Right atrium auricular region (tissue), 2 donors: ENCODE measurements around the gene OR51B4. TPM values are rescaled to one million over a fixed set of nuclear protein-coding genes. Genes with fewer than 3 reads are reported as not detected.

Experiments used
- DNase-seq: peaks from one replicate; pipeline ENCODE4 v3.0.0-alpha.2; 2019; ENCODE audit warnings: low spot score
- H3K27ac ChIP-seq, 2 donors: fragments of 200-600 bp; sonication (generic); 1 replicate in 1 of 2; 2 replicates in 1 of 2; pipeline ENCODE4 v1.5.1; 2016 to 2019
- H3K27me3 ChIP-seq, 2 donors: fragments of 200-600 bp; sonication (generic); one replicate each; pipeline versions ENCODE4 v1.5.1 to v1.6.0; 2017 to 2019
- H3K36me3 ChIP-seq: fragments of 200-600 bp; sonication (generic); one replicate; pipeline ENCODE4 v1.5.1; 2016
- H3K4me1 ChIP-seq, 2 donors: fragments of 200-600 bp; sonication (generic); one replicate each; pipeline versions ENCODE4 v1.5.1 to v1.6.0; 2017 to 2019
- H3K4me3 ChIP-seq, 2 donors: fragments of 200-600 bp; sonication (generic); 1 replicate in 1 of 2; 2 replicates in 1 of 2; pipeline ENCODE4 v1.5.1; 2017 to 2019; ENCODE audit warnings: mild to moderate bottlenecking in 1 of 2, moderate library complexity in 1 of 2
- H3K9me3 ChIP-seq, 2 donors: fragments of 200-600 bp; sonication (generic); one replicate each; pipeline ENCODE4 v1.5.1; 2019
- total RNA-seq, 2 donors: library from RNA; depleted of rRNA; stranded (reverse); fragments of >200 nt; gene quantifications; one replicate each; pipeline ENCODE4 v1.1.0, GENCODE V29; 2016
- TF ChIP-seq, protein P1 (sequence below), 2 donors: fragments of 200-600 bp; sonication (generic); IDR thresholded peaks; one replicate each; pipeline ENCODE4 v1.5.1; 2019; ENCODE audit warnings: antibody characterized with exemption in 2 of 2

Gene OR51B4
- total RNA-seq, 2 donors from 2014 or later, result not detected

DNA sequence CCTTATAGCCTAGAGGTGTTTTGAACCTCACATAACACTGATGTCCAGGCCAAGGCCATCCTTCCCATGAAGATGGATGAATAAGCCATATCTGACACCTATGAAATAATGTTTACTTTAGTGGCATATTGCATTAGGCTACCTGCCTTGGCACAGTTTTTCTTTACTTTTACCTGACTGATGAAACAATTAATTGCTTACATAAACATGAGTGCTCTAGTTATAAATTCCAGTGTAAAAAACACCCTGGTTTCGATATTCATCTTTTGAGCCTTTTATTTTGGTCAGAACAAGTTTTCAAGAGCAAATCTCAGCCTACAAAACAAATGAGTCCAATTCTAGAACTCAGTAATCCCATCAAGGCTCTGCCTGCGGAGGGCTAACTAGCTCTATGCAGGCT lies 25.0 kb downstream of the OR51B4 start:
- no peaks in the 10 kb centered on the region for H3K9me3 ChIP-seq
- no peaks in the 10 kb centered on the region for H3K4me1 ChIP-seq
- H3K4me3 ChIP-seq, result no peak overlapping the region
- DNase-seq, result no peak
- TF ChIP-seq, protein P1, sequence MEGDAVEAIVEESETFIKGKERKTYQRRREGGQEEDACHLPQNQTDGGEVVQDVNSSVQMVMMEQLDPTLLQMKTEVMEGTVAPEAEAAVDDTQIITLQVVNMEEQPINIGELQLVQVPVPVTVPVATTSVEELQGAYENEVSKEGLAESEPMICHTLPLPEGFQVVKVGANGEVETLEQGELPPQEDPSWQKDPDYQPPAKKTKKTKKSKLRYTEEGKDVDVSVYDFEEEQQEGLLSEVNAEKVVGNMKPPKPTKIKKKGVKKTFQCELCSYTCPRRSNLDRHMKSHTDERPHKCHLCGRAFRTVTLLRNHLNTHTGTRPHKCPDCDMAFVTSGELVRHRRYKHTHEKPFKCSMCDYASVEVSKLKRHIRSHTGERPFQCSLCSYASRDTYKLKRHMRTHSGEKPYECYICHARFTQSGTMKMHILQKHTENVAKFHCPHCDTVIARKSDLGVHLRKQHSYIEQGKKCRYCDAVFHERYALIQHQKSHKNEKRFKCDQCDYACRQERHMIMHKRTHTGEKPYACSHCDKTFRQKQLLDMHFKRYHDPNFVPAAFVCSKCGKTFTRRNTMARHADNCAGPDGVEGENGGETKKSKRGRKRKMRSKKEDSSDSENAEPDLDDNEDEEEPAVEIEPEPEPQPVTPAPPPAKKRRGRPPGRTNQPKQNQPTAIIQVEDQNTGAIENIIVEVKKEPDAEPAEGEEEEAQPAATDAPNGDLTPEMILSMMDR (IDR thresholded peaks at IDR 0.05), result no peak
- no peaks in the 10 kb centered on the region for H3K27me3 ChIP-seq
- no peaks in the 10 kb centered on the region for H3K36me3 ChIP-seq
- no peak overlapping the region for H3K27ac ChIP-seq

DNA sequence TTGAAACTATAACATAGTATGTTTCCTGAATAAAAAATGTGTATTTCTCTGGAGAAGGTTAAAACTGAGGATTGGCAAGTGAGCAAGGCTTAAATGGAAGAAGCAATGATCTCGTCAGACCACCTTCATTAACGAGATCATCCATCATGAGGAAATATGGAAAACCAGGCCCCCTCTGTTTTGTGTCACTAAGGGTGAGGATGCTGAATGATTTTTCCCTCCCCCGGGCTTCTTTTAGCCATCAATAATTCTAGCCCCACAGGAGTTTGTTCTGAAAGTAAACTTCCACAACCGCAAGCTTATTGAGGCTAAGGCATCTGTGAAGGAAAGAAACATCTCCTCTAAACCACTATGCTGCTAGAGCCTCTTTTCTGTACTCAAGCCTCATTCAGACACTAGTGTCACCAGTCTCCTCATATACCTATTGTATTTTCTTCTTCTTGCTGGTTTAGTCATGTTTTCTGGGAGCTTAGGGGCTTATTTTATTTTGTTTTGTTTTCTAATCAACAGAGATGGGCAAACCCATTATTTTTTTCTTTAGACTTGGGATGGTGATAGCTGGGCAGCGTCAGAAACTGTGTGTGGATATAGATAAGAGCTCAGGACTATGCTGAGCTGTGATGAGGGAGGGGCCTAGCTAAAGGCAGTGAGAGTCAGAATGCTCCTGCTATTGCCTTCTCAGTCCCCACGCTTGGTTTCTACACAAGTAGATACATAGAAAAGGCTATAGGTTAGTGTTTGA lies 26.2 kb downstream of the OR51B4 start:
- H3K27me3 ChIP-seq, result no peaks in the 10 kb centered on the region
- no peak overlapping the region for H3K27ac ChIP-seq
- no peaks in the 10 kb centered on the region for H3K9me3 ChIP-seq
- TF ChIP-seq, protein P1 (IDR thresholded peaks at IDR 0.05), result no peak
- DNase-seq, result no peak
- H3K4me3 ChIP-seq, result no peak overlapping the region
- H3K36me3 ChIP-seq, result no peaks in the 10 kb centered on the region
- no peaks in the 10 kb centered on the region for H3K4me1 ChIP-seq

DNA sequence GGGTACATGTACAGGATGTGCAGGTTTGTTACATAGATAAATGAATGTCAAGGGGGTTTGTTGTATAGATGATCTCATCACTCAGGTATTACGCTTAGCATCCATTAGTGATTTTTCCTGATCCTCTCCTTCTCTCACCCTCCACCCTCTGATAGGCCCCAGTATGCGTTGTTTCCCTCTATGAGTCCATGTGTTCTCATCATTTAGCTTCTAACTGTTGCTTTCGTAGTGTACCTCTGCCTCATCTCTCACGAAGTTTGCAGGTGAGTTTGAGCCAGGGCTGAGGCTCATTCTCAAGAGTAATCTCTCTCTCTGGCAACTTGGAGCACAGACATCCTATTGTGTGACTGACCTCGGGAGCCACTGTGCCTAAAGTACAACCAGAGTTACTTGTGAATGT lies 27.4 kb downstream of the OR51B4 start:
- Histone ChIP-seq H3K9me3 (no peaks in the 10 kb centered on the region), H3K4me1 (no peaks in the 10 kb centered on the region), H3K27me3 (no peaks in the 10 kb centered on the region), H3K4me3 (no peak overlapping the region), H3K27ac (no peak overlapping the region), H3K36me3 (no peaks in the 10 kb centered on the region)
- TF ChIP-seq, protein P1 (IDR thresholded peaks at IDR 0.05), result no peak
- no peak for DNase-seq

DNA sequence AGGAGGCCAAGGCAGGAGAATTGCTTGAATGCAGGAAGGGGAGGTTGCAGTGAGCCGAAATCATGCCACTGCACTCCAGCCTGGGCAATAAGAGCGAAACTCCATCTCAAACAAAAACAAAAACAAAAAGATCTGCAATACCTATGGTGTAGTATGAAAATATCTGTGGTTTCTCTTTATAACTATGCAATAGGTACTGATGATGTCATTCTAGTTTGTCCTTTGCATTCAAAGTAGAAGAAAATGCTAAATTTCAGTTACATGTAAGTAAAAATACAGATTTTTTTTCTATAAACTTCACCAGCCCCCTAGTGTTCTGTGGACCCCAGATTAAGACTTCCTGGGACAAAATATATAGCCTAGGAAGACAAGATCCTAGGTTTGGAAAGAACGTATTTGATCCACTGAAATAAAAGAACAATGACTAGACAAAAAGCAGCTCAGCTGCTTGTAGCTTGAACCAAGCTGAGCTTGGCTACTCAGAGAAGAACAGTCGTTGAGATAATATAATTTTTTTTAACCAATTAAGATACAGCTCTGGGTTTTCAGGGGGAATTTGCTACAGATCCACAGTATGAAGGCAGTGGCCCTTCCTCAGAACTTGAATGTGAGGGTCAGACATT lies 29.2 kb downstream of the OR51B4 start:
- no peaks in the 10 kb centered on the region for H3K27me3 ChIP-seq
- no peak overlapping the region for H3K27ac ChIP-seq
- no peak overlapping the region for H3K4me3 ChIP-seq
- no peaks in the 10 kb centered on the region for H3K4me1 ChIP-seq
- H3K36me3 ChIP-seq, result no peaks in the 10 kb centered on the region
- no peaks in the 10 kb centered on the region for H3K9me3 ChIP-seq
- TF ChIP-seq, protein P1 (IDR thresholded peaks at IDR 0.05), result no peak
- DNase-seq, result no peak

DNA sequence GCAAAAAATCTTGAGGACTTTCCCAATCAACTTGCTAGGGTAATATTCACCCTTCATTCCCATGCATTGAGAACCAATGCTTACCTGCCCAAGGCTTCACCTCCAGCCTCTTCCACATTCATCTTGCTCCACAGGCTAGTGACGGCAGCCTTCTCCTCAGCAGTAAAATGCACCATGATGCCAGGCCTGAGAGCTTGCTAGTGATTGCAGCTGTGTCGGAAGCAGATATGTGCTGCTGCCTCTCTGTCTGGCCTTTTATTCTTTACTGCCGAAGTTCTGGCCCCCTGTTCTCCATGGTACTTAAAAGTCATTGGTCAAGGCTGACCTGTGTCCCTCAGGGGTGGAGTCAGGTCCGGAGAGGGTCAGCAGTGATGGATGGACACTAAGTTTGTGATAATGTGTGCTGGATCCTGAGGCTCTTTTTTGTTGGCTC lies 32.0 kb downstream of the OR51B4 start, which contains the start of gene HBE1:
HBE1 (minus strand) TSS at position 231 of the 433 bp plus-strand sequence; CDS start at position 176, 55 bp downstream.
- Histone ChIP-seq H3K4me3 (no peak within 1 kb of the TSS), H3K4me1 (no peaks in the 10 kb centered on the region), H3K27me3 (no peaks in the 10 kb centered on the region), H3K9me3 (no peaks in the 10 kb centered on the region), H3K27ac (no peak within 1 kb of the TSS), H3K36me3 (no peaks in the 10 kb centered on the region)
- TF ChIP-seq, protein P1 (IDR thresholded peaks at IDR 0.05), result no peak
- no peak for DNase-seq
